ENCODE results near the gene COBL. TPM values are rescaled to one million over a fixed set of nuclear protein-coding genes. Genes with fewer than 3 reads are reported as not detected.

Gene COBL
- total and polyA plus RNA-seq, 2 of the 8 experiments (the other 6 are each of a cell fraction or from before 2014, with no cell fraction given): 13.8 to 40.4 TPM

- TF ChIP-seq CREB1 (IDR thresholded peaks at IDR 0.05): no peak
- TF ChIP-seq RBBP5 (IDR thresholded peaks at IDR 0.05; ENCODE audit: borderline replicate concordance, low read depth, low read length): no peak
- no peak for TF ChIP-seq BRCA1 (IDR thresholded peaks at IDR 0.05; ENCODE audit: low read depth, low read length)
- no peak for TF ChIP-seq KDM5A (IDR thresholded peaks at IDR 0.05; ENCODE audit: low read length)
- TF ChIP-seq CHD7 (IDR thresholded peaks at IDR 0.05; ENCODE audit: insufficient replicate concordance, low read length): no peak
- no peak for TF ChIP-seq EZH2 (IDR thresholded peaks at IDR 0.05; ENCODE audit: low read depth, low read length, severe bottlenecking)
Measured at GRCh38 chr7:51078653-51079052, 238.0 kb downstream of the COBL start (continued).
